ENCODE data around the gene NHSL2. TPM values are rescaled to one million over a fixed set of nuclear protein-coding genes. Genes with fewer than 3 reads are reported as not detected.

NHSL2 gene
- polyA plus RNA-seq, 1 of the 3 experiments (the other 2 are of a cell fraction): 0.61 TPM

DNA sequence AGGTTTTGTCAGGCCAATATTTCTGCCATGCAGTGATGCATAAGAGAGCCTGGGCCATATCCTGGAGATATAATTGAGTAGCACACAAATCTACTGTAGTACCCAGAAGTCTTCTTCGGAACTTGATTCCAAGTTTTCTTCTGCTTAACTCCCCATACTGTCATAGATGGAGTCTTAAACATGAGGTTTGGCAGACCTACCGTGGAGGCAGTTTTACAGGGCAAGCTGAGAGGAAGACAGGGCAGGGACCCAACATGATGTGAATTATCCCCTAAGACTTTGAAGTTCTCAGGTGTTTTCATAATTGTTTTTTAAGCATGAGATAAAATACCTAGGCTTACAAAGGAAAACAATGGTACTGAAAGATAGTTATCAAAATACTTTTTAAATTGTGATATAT lies 18.2 kb downstream of the NHSL2 start:
- H3K4me2 ChIP-seq: no peak overlapping the region
- POLR2A ChIA-PET: no interaction called here
- H2AFZ ChIP-seq (ENCODE audit: low read depth): no peak overlapping the region
- no peaks in the 10 kb centered on the region for H3K4me1 ChIP-seq (ENCODE audit: control insufficient read depth in 1 of 2, insufficient read depth in 2 of 2, low read depth in 1 of 2, low read length in 1 of 2)
- CTCF ChIA-PET: no interaction called here
- no peaks in the 10 kb centered on the region for H4K20me1 ChIP-seq (ENCODE audit: insufficient read depth)
- H3K79me2 ChIP-seq (ENCODE audit: insufficient read depth): no peaks in the 10 kb centered on the region
- no peaks in the 10 kb centered on the region for H3K36me3 ChIP-seq (replicated peaks in 1 of 2; ENCODE audit: control insufficient read depth in 1 of 2, insufficient read depth in 2 of 2, low read length in 1 of 2)
- TF ChIP-seq ZBTB33 (IDR thresholded peaks at IDR 0.05; ENCODE audit: borderline replicate concordance, low read depth): no peak
- TF ChIP-seq, protein P1, sequence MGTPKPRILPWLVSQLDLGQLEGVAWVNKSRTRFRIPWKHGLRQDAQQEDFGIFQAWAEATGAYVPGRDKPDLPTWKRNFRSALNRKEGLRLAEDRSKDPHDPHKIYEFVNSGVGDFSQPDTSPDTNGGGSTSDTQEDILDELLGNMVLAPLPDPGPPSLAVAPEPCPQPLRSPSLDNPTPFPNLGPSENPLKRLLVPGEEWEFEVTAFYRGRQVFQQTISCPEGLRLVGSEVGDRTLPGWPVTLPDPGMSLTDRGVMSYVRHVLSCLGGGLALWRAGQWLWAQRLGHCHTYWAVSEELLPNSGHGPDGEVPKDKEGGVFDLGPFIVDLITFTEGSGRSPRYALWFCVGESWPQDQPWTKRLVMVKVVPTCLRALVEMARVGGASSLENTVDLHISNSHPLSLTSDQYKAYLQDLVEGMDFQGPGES (IDR thresholded peaks at IDR 0.05; ENCODE audit: low read depth, low read length): no peak
- no peaks in the 10 kb centered on the region for H3K9me3 ChIP-seq
- no peaks in the 10 kb centered on the region for H3K9me2 ChIP-seq
- WGBS (ENCODE audit: low lambda C conversion rate): 45% methylated on average over 2 of the region's 2 CpGs
- DNase-seq: no peak
- H3K27me3 ChIP-seq (ENCODE audit: insufficient read depth): peaks cover 14% of the 10 kb centered on the region
- no peak overlapping the region for H3K27ac ChIP-seq (ENCODE audit: low read depth in 2 of 2, low read length in 1 of 2)
- H3F3A ChIP-seq (replicated peaks; ENCODE audit: insufficient read depth): no peaks in the 10 kb centered on the region
- H3K4me3 ChIP-seq (ENCODE audit: low read depth in 2 of 2, low read length in 1 of 2): no peak overlapping the region
- H3K9ac ChIP-seq: no peak overlapping the region

GRCh38 chrX:71930298-71930697 lies 19.7 kb downstream of the NHSL2 start:
- 17% methylated on average over 1 of the region's 1 CpG for WGBS (ENCODE audit: low lambda C conversion rate)
- DNase-seq: no peak
- Histone ChIP-seq H3K27ac (ENCODE audit: low read depth in 2 of 2, low read length in 1 of 2) (no peak overlapping the region), H3F3A (replicated peaks; ENCODE audit: insufficient read depth) (no peaks in the 10 kb centered on the region), H3K27me3 (ENCODE audit: insufficient read depth) (peaks cover 10% of the 10 kb centered on the region), H3K9me3 (no peaks in the 10 kb centered on the region), H4K20me1 (ENCODE audit: insufficient read depth) (no peaks in the 10 kb centered on the region), H3K4me1 (ENCODE audit: control insufficient read depth in 1 of 2, insufficient read depth in 2 of 2, low read depth in 1 of 2, low read length in 1 of 2) (no peaks in the 10 kb centered on the region), H3K4me2 (no peak overlapping the region), H3K9ac (no peak overlapping the region), H3K79me2 (ENCODE audit: insufficient read depth) (no peaks in the 10 kb centered on the region), H3K9me2 (no peaks in the 10 kb centered on the region), H2AFZ (ENCODE audit: low read depth) (no peak overlapping the region), H3K36me3 (replicated peaks in 1 of 2; ENCODE audit: control insufficient read depth in 1 of 2, insufficient read depth in 2 of 2, low read length in 1 of 2) (no peaks in the 10 kb centered on the region), H3K4me3 (ENCODE audit: low read depth in 2 of 2, low read length in 1 of 2) (no peak overlapping the region)
- ChIA-PET POLR2A (no interaction called here), CTCF (no interaction called here)
- TF ChIP-seq FOXJ3 (CRISPR knock-in tag; IDR thresholded peaks at IDR 0.05) (no peak), CHD2 (IDR thresholded peaks at IDR 0.05; ENCODE audit: low read length, partially characterized antibody) (no peak), RFX5 (IDR thresholded peaks at IDR 0.05; ENCODE audit: low read length) (no peak), SIN3A (IDR thresholded peaks at IDR 0.05; ENCODE audit: borderline replicate concordance, low read depth, low read length) (no peak)

DNA sequence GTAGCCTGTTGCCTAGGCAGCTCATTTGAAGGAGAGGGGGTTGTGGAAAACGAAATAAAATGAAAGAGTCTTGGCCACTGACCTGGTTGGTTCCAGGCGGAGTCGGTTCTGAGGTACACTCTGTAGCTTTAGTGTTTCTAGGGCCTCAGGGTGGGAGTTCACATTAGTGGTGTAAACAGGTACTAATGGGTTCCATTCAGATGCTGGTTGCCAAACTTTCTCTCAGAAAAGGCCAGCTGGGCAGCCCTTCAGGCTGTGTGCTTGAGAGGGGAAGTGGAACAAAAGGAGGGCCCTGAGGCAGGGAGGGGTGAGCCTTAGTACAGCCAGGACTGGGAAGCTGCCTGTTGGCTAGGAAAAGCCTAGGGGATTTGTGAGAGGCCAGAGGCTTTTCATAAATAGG lies 24.8 kb downstream of the NHSL2 start:
- 12% methylated on average over 3 of the region's 3 CpGs for WGBS (ENCODE audit: low lambda C conversion rate)
- Histone ChIP-seq H3F3A (replicated peaks; ENCODE audit: insufficient read depth) (no peaks in the 10 kb centered on the region), H3K4me2 (no peak overlapping the region), H3K9me2 (no peaks in the 10 kb centered on the region), H3K4me1 (ENCODE audit: control insufficient read depth in 1 of 2, insufficient read depth in 2 of 2, low read depth in 1 of 2, low read length in 1 of 2) (no peaks in the 10 kb centered on the region), H4K20me1 (ENCODE audit: insufficient read depth) (no peaks in the 10 kb centered on the region), H3K27ac (ENCODE audit: low read depth in 2 of 2, low read length in 1 of 2) (no peak overlapping the region), H3K9ac (no peak overlapping the region), H3K27me3 (ENCODE audit: insufficient read depth) (peaks cover 21% of the 10 kb centered on the region), H3K79me2 (ENCODE audit: insufficient read depth) (no peaks in the 10 kb centered on the region), H3K9me3 (no peaks in the 10 kb centered on the region), H3K4me3 (ENCODE audit: low read depth in 2 of 2, low read length in 1 of 2) (no peak overlapping the region), H3K36me3 (replicated peaks in 1 of 2; ENCODE audit: control insufficient read depth in 1 of 2, insufficient read depth in 2 of 2, low read length in 1 of 2) (no peaks in the 10 kb centered on the region), H2AFZ (ENCODE audit: low read depth) (no peak overlapping the region)
- DNase-seq: no peak
- ChIA-PET CTCF (no interaction called here), POLR2A (no interaction called here)
- TF ChIP-seq REST (IDR thresholded peaks at IDR 0.05; ENCODE audit: low read depth, low read length) (no peak), FOXJ3 (CRISPR knock-in tag; IDR thresholded peaks at IDR 0.05) (no peak), ELF1 (IDR thresholded peaks at IDR 0.05) (no peak), MAX (IDR thresholded peaks at IDR 0.05; ENCODE audit: low read depth) (no peak), NFIC (IDR thresholded peaks at IDR 0.05; ENCODE audit: borderline replicate concordance) (no peak), TAF1 (IDR thresholded peaks at IDR 0.05; ENCODE audit: borderline replicate concordance, low read depth, low read length) (no peak), GABPA (IDR thresholded peaks at IDR 0.05; ENCODE audit: low read depth) (no peak), CHD2 (IDR thresholded peaks at IDR 0.05; ENCODE audit: low read length, partially characterized antibody) (no peak), SMC3 (IDR thresholded peaks at IDR 0.05; ENCODE audit: low read depth, low read length) (no peak)
- TF ChIP-seq, protein P2, sequence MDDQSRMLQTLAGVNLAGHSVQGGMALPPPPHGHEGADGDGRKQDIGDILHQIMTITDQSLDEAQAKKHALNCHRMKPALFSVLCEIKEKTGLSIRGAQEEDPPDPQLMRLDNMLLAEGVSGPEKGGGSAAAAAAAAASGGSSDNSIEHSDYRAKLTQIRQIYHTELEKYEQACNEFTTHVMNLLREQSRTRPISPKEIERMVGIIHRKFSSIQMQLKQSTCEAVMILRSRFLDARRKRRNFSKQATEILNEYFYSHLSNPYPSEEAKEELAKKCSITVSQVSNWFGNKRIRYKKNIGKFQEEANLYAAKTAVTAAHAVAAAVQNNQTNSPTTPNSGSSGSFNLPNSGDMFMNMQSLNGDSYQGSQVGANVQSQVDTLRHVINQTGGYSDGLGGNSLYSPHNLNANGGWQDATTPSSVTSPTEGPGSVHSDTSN (IDR thresholded peaks at IDR 0.05): no peak
